K562 (cell line): ENCODE data around the gene DPH7. TPM values are rescaled to one million over a fixed set of nuclear protein-coding genes. Genes with fewer than 3 reads are reported as not detected.

Source experiments
- ATAC-seq: fragments of 200-7000 bp; cut with Tn5 transposase; 3 replicates; pipeline ENCODE4 v1.9.1; 2020; ENCODE audit warnings: moderate library complexity
- BruUV-seq: library from RNA; stranded (reverse); fragments of 400-500 nt; replicated peaks from 2 replicates; lab custom pipeline; 2021; lab: Mats Ljungman, UMichigan
- CTCF ChIA-PET: fragments of 300-600 bp; formaldehyde crosslinking; extraction: SDS; loops from one replicate; lab custom pipeline; 2021; ENCODE audit warnings: low intra/inter-chr PET ratio; lab: Yijun Ruan, JAX
- POLR2A ChIA-PET: fragments of 300-600, 350-650 bp; sonication (Branson Sonifier 250); formaldehyde crosslinking; extraction: SDS; loops from one replicate; lab custom pipeline; 2021; ENCODE audit warnings: antibody characterized with exemption, inconsistent platforms; lab: Yijun Ruan, JAX
- DNase-seq, 4 experiments: peaks; one replicate each; pipeline versions ENCODE4 v3.0.0 to v3.0.0-alpha.2; 2011 to 2018; ENCODE audit warnings: low spot score in 3 of 4, mixed read lengths in 3 of 4; ENCODE audit errors: extremely low read depth in 1 of 4
- FAIRE-seq: peaks from 2 replicates; lab custom pipeline; 2011; peaks lifted over from hg19 to GRCh38; lab: Jason Lieb, UNC
- H2AFZ ChIP-seq: 2 replicates; pipeline ENCODE4 v1.6.0; 2011; ENCODE audit warnings: low read depth, low read length, control low read depth, inconsistent platforms
- H3K27ac ChIP-seq: fragments of 200-600 bp; 3 replicates; pipeline ENCODE4 v1.8.0; 2011; ENCODE audit warnings: low read depth, mild to moderate bottlenecking, control low read depth, inconsistent platforms, low read length, moderate library complexity, mixed read lengths; ENCODE audit errors: extremely low read depth
- H3K27me3 ChIP-seq, 2 experiments: fragments of 300-600 bp in 1 of 2; 2 replicates in 1 of 2; 3 replicates in 1 of 2; pipeline versions ENCODE4 v1.6.0 to v1.8.0; 2011; ENCODE audit warnings: inconsistent platforms in 2 of 2, low read length in 2 of 2, mild to moderate bottlenecking in 1 of 2, mixed read lengths in 1 of 2, moderate library complexity in 1 of 2; ENCODE audit not compliant: control insufficient read depth in 2 of 2, insufficient read depth in 2 of 2
- H3K36me3 ChIP-seq: fragments of 300-600 bp; 3 replicates; pipeline ENCODE4 v1.8.0; 2011; ENCODE audit warnings: mild to moderate bottlenecking, low read length, inconsistent platforms; ENCODE audit not compliant: control insufficient read depth, insufficient read depth
- H3K4me1 ChIP-seq, 2 experiments: fragments of 200-600 bp in 1 of 2; replicated peaks in 1 of 2; 2 replicates in 1 of 2; 3 replicates in 1 of 2; pipeline versions ENCODE4 v1.5.1 to v1.8.0; 2011; ENCODE audit warnings: inconsistent platforms in 2 of 2, low read length in 2 of 2, mild to moderate bottlenecking in 1 of 2, mixed read lengths in 1 of 2, moderate library complexity in 1 of 2; ENCODE audit not compliant: control insufficient read depth in 2 of 2, insufficient read depth in 2 of 2
- H3K4me2 ChIP-seq: 2 replicates; pipeline ENCODE4 v1.6.1; 2011; ENCODE audit warnings: low read length, control low read depth, inconsistent platforms, mixed read lengths; ENCODE audit not compliant: insufficient read depth
- H3K4me3 ChIP-seq: fragments of 200-600 bp; sonication (generic), shearing (Covaris generic); 2 replicates; pipeline ENCODE4 v1.5.1; 2016; ENCODE audit warnings: control low read depth, inconsistent platforms
- H3K79me2 ChIP-seq: fragments of 200-600 bp; 3 replicates; pipeline ENCODE4 v1.8.0; 2011; ENCODE audit warnings: low read length, inconsistent platforms; ENCODE audit not compliant: control insufficient read depth, insufficient read depth
- H3K9ac ChIP-seq, 2 experiments: 2 replicates each; pipeline versions ENCODE4 v1.6.0 to v1.6.1; 2011; ENCODE audit warnings: low read depth in 2 of 2, low read length in 2 of 2, control low read depth in 1 of 2, inconsistent platforms in 1 of 2, mild to moderate bottlenecking in 1 of 2, mixed read lengths in 1 of 2; ENCODE audit not compliant: insufficient read depth in 1 of 2
- H3K9me1 ChIP-seq: one replicate; pipeline ENCODE4 v1.6.0; 2011; ENCODE audit warnings: inconsistent platforms, mild to moderate bottlenecking, low read length, moderate library complexity; ENCODE audit not compliant: control insufficient read depth, insufficient read depth
- H3K9me3 ChIP-seq: replicated peaks from 2 replicates; pipeline ENCODE4 v1.5.1; 2011; ENCODE audit warnings: low read depth, low read length, inconsistent platforms; ENCODE audit not compliant: control insufficient read depth, insufficient read depth
- H4K20me1 ChIP-seq: replicated peaks from 2 replicates; pipeline ENCODE4 v1.6.1; 2011; ENCODE audit warnings: low read length, inconsistent platforms, mixed read lengths; ENCODE audit not compliant: control insufficient read depth, insufficient read depth
- REST ChIP-seq, 2 experiments: fragments of 450-650 bp; formaldehyde crosslinking in 1 of 2; IDR thresholded peaks; 2 replicates each; pipeline versions ENCODE4 v1.4.0 to v1.6.1; 2014 to 2020; ENCODE audit warnings: mild to moderate bottlenecking in 2 of 2, borderline replicate concordance in 1 of 2, low read depth in 1 of 2
- ZBED1 ChIP-seq: IDR thresholded peaks from 2 replicates; pipeline ENCODE4 v1.6.1; 2014
- ZNF263 ChIP-seq: sonication (generic); formaldehyde crosslinking; IDR thresholded peaks from 2 replicates; pipeline ENCODE4 v1.8.0; 2022; ENCODE audit warnings: mild to moderate bottlenecking, missing genetic modification reagents, borderline replicate concordance
- WGBS: fragments of 100-300 bp; shearing (Covaris generic); methylation state at CpG from one replicate; pipeline ENCODE4 v1.1.6; 2016; ENCODE audit warnings: low coverage, mixed read lengths; ENCODE audit not compliant: insufficient coverage; ENCODE audit errors: missing lambda C conversion rate; 5-methylcytosine and 5-hydroxymethylcytosine counted together
- in situ Hi-C: fragments of 300-500 bp; cut with MboI; formaldehyde crosslinking; loops from 4 replicates; pipeline ENCODE4 v1.15.0; 2018; ENCODE audit warnings: inconsistent platforms, mixed read lengths
- intact Hi-C: fragments of 100-400 bp; cut with micrococcal nuclease; formaldehyde crosslinking; loops from 2 replicates; pipeline ENCODE4 v1.14.2; 2022
- polyA plus RNA-seq, 8 experiments: library from polyadenylated mRNA; depleted of rRNA in 4 of 8; stranded (reverse) in 5 of 8; unstranded in 3 of 8; fragments of >200 nt; fragmentation: Nextera tagmentation in 2 of 8; fragmentation: Illumina TruSeq in 1 of 8; extraction: Ambion mirVana in 2 of 8; extraction: Trizol in 1 of 8; gene quantifications; 2 replicates each; pipeline versions ENCODE4 v1.2.1 to v1.2.3, GENCODE V29; 2011 to 2014; ENCODE audit warnings: inconsistent platforms in 1 of 8, missing spikeins in 1 of 8
- total RNA-seq, 7 experiments: library from RNA; depleted of rRNA in 6 of 7; stranded (reverse); fragments of >200 nt in 6 of 7; fragmentation: Illumina TruSeq in 2 of 7; extraction: Trizol in 2 of 7; gene quantifications; 2 replicates each; pipeline versions ENCODE4 v1.2.1 to v1.2.3, GENCODE V29; 2011 to 2021; ENCODE audit warnings: low replicate concordance in 1 of 7

DPH7 gene
- total and polyA plus RNA-seq, 9 of the 15 experiments (the other 6 are each of a cell fraction or from before 2014, with no cell fraction given): 13.9 to 68.6 (median 41.3) TPM

DNA sequence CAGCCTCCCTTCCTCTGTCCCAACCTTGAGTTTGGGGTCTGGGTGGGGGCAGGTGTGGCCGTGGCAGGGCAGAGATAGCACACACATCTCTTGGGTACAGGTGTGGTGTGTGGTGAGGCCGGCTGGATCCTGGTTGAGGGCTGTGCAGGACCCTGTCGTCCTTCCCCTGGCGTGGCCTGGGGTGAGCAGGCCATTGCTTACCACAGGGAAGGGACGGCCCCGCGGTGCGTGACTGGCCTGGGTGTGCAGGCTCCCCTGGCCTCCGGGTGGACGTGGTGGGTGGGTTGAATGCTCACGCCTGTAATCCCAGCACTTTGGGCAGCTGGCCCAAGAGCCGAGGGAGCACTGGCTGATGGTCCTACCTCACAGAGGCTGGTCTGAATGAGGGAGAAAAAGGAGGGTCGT is 28.0 kb upstream of the DPH7 start:
- no peaks in the 10 kb centered on the region for H3K27me3 ChIP-seq
- H3K9me3 ChIP-seq: no peaks in the 10 kb centered on the region
- 47% methylated on average over 10 of the region's 13 CpGs for WGBS
- H4K20me1 ChIP-seq: peaks cover 7% of the 10 kb centered on the region; the same call in 1 of the 2 replicates
- FAIRE-seq (peak; percentile 46), ATAC-seq (no peak), DNase-seq (no peak)
- BruUV-seq: no TSS peak
- H3K9me1 ChIP-seq: no peaks in the 10 kb centered on the region
- H3K9ac ChIP-seq: peak overlapping the region; percentile 79 to 96; a peak in 3 of 4 replicates
- peak overlapping the region; percentile 74 for H3K4me3 ChIP-seq
- intact Hi-C loops: no loop called here
- peaks cover 16% of the 10 kb centered on the region for H3K79me2 ChIP-seq
- peaks cover 25 to 49% of the 10 kb centered on the region in 2 experiments; a peak in 4 of 5 replicates for H3K4me1 ChIP-seq
- H3K27ac ChIP-seq: no peak overlapping the region
- CTCF ChIA-PET: no interaction called here
- POLR2A ChIA-PET: interaction anchor here (1.1 to 1.3 kb wide), 3 partner anchors 12 to 18 kb away, joined by 4 to 11 read pairs (median 4); partner anchors contain the start of gene EHMT1
- no peaks in the 10 kb centered on the region for H3K36me3 ChIP-seq
- in situ Hi-C loops: no loop called here
- peak overlapping the region; percentile 71 for H3K4me2 ChIP-seq
- no peak overlapping the region for H2AFZ ChIP-seq
- TF ChIP-seq REST (IDR thresholded peaks at IDR 0.05; ENCODE audit: borderline replicate concordance): no peak
- no peak for TF ChIP-seq REST (CRISPR knock-in tag; IDR thresholded peaks at IDR 0.05; ENCODE audit: low read depth)
- TF ChIP-seq ZNF263 (CRISPR knock-in tag): peak; percentile 48; the same call in 1 of the 2 replicates
- peak; percentile 16; the same call in 1 of the 2 replicates for TF ChIP-seq ZBED1
